Upper lobe of left lung (tissue), 6 donors: ENCODE results near the gene HDAC5. TPM values are rescaled to one million over a fixed set of nuclear protein-coding genes. Genes with fewer than 3 reads are reported as not detected.

ENCODE experiments used
- ATAC-seq, 2 donors: fragments of 200-7000 bp; cut with Tn5 transposase; one replicate each; pipeline ENCODE4 v1.9.1; 2022; ENCODE audit warnings: mild to moderate bottlenecking in 2 of 2, moderate library complexity in 2 of 2; ENCODE audit not compliant: low FRiP score in 2 of 2
- DNase-seq, 2 donors: peaks; one replicate each; pipeline ENCODE4 v3.0.0-alpha.2; 2019 to 2020
- H3K27ac ChIP-seq, 4 donors: fragments of 200-600 bp; sonication (generic); one replicate each; pipeline ENCODE4 v1.5.1; 2016 to 2019
- H3K27me3 ChIP-seq, 4 donors: fragments of 200-600 bp; sonication (generic); one replicate each; pipeline ENCODE4 v1.5.1; 2017 to 2019
- H3K36me3 ChIP-seq, 4 donors: fragments of 200-600 bp; sonication (generic); one replicate each; pipeline ENCODE4 v1.5.1; 2016 to 2019
- H3K4me1 ChIP-seq, 4 donors: fragments of 200-600 bp; sonication (generic); one replicate each; pipeline ENCODE4 v1.5.1; 2018 to 2019
- H3K4me3 ChIP-seq, 4 donors: fragments of 200-600 bp; sonication (generic); one replicate each; pipeline ENCODE4 v1.5.1; 2017 to 2019; ENCODE audit warnings: mild to moderate bottlenecking in 2 of 4, moderate library complexity in 1 of 4
- H3K9me3 ChIP-seq, 4 donors: fragments of 200-600 bp; sonication (generic); one replicate each; pipeline ENCODE4 v1.5.1; 2018 to 2019
- CTCF ChIP-seq, 6 experiments: fragments of 450-650 bp in 4 of 6; fragments of 200-600 bp in 2 of 6; sonication (generic) in 2 of 6; IDR thresholded peaks; one replicate each; pipeline ENCODE4 v1.5.1; 2016 to 2019; ENCODE audit warnings: antibody characterized with exemption in 6 of 6
- EP300 ChIP-seq, 4 donors: sonication (generic); formaldehyde crosslinking; IDR thresholded peaks; one replicate each; pipeline ENCODE4 v1.5.1; 2017; ENCODE audit warnings: antibody characterized with exemption in 4 of 4, control low read depth in 2 of 4
- POLR2A ChIP-seq, 4 donors: fragments of 450-650 bp; IDR thresholded peaks; one replicate each; pipeline ENCODE4 v1.5.1; 2016 to 2017; ENCODE audit warnings: antibody characterized with exemption in 4 of 4, mild to moderate bottlenecking in 2 of 4
- POLR2AphosphoS5 ChIP-seq, 2 donors: sonication (generic); formaldehyde crosslinking; IDR thresholded peaks; one replicate each; pipeline ENCODE4 v1.5.1; 2017; ENCODE audit warnings: antibody characterized with exemption in 2 of 2
- WGBS, 2 donors: methylation state at CpG; one replicate each; pipeline ENCODE4 v1.1.5; 2017 to 2018; 5-methylcytosine and 5-hydroxymethylcytosine counted together
- total RNA-seq, 6 donors: library from RNA; depleted of rRNA in 4 of 6; stranded (reverse); fragments of >200 nt in 4 of 6; gene quantifications; one replicate each; pipeline versions ENCODE4 v1.1.0 to v1.2.1, GENCODE V29; 2016 to 2021
- donor health status: DM: no; HTN: no; CAD: no; lungs with moderate emphysema.
- donor health status: DM: no; HTN: yes; CAD: no; lungs with severe emphysema.

HDAC5 gene
- total RNA-seq, 6 donors from 2014 or later = 59.9 to 138 (median 64.9) TPM

GRCh38 chr17:44110011-44110686 lies 13.3 kb downstream of the HDAC5 start:
- H3K9me3 ChIP-seq = no peaks in the 10 kb centered on the region
- no peak for TF ChIP-seq EP300 (IDR thresholded peaks at IDR 0.05)
- TF ChIP-seq POLR2A (IDR thresholded peaks at IDR 0.05) = no peak
- TF ChIP-seq CTCF (IDR thresholded peaks at IDR 0.05) = no peak
- peaks cover 0 to 11% (median 8%) of the 10 kb centered on the region in 4 donors for H3K36me3 ChIP-seq
- H3K4me1 ChIP-seq = peaks cover 54 to 69% (median 59%) of the 10 kb centered on the region in 4 donors
- peak overlapping the region in 3 of 4 donors; percentile 31 to 47 (median 41) for H3K4me3 ChIP-seq
- H3K27me3 ChIP-seq = no peaks in the 10 kb centered on the region
- WGBS, 2 donors = 61 to 94% methylated on average over 5 to 7 of the region's 10 CpGs
- H3K27ac ChIP-seq = peak overlapping the region; percentile 71 to 90 (median 82)
- ATAC-seq = no peak
- no peak for DNase-seq

DNA sequence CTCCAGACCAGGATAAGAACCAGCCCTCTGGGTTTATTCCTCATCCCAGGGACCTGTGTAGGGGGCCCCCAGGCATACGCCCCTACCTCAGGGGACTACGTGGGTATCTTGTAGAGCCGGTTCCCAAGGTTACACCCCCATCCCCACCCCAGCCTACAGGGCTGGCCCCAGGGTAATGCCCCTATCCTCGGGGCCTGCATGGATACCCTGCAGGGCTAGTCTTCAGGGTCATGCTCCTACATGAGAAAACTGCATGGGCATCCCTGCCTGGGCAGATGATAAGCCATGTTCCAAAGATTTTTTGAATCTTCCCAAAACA lies 14.2 kb downstream of the HDAC5 start:
- Histone ChIP-seq H3K36me3 (peaks cover 0 to 12% (median 6%) of the 10 kb centered on the region in 4 donors), H3K9me3 (no peaks in the 10 kb centered on the region), H3K4me3 (peak overlapping the region in 1 of 4 donors; percentile 41), H3K4me1 (peaks cover 54 to 69% (median 59%) of the 10 kb centered on the region in 4 donors), H3K27ac (peak overlapping the region; percentile 55 to 90 (median 82)), H3K27me3 (no peaks in the 10 kb centered on the region)
- no peak for ATAC-seq
- WGBS, 2 donors = 55 to 56% methylated on average over 4 of the region's 4 CpGs
- no peak for DNase-seq
- no peak for TF ChIP-seq CTCF (IDR thresholded peaks at IDR 0.05)
- TF ChIP-seq POLR2A (IDR thresholded peaks at IDR 0.05) = no peak

GRCh38 chr17:44108440-44109311 lies 14.8 kb downstream of the HDAC5 start:
- Histone ChIP-seq H3K4me3 (peak overlapping the region in 1 of 4 donors; percentile 41), H3K9me3 (no peaks in the 10 kb centered on the region), H3K27ac (peak overlapping the region; percentile 67 to 90 (median 82)), H3K36me3 (peaks cover 0 to 8% (median 4%) of the 10 kb centered on the region in 4 donors), H3K27me3 (no peaks in the 10 kb centered on the region), H3K4me1 (peaks cover 54 to 69% (median 59%) of the 10 kb centered on the region in 4 donors)
- DNase-seq = peak in 1 of 2 donors; percentile 53
- WGBS, 2 donors = 60 to 63% methylated on average over 16 of the region's 16 CpGs
- ATAC-seq = peak; percentile 71 to 75
- TF ChIP-seq EP300 (IDR thresholded peaks at IDR 0.05) (no peak), POLR2AphosphoS5 (IDR thresholded peaks at IDR 0.05) (peak; percentile 45 to 55), POLR2A (IDR thresholded peaks at IDR 0.05) (no peak)

DNA sequence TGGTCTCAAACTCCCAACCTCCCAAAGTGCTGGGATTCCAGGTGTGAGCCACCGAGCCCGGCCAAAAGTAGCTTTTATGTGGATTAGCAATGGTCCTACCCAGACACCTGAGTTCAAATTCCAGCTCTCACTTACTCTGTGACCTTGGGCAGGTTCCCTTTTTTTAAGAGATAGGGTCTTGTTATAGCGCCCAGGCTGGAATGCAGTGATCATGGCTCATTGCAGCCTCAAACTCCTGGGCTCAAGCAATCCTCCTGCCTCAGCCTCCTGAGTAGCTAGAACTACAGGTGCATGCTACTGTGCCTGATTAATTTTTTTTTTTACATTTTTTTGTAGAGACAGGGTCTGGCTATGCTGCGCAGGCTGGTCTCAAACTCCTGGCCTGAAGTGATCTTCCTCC lies 16.6 kb downstream of the HDAC5 start:
- DNase-seq (no peak), ATAC-seq (no peak)
- TF ChIP-seq POLR2AphosphoS5 (IDR thresholded peaks at IDR 0.05) (no peak), POLR2A (IDR thresholded peaks at IDR 0.05) (no peak), CTCF (IDR thresholded peaks at IDR 0.05) (no peak), EP300 (IDR thresholded peaks at IDR 0.05) (no peak)
- H3K9me3 ChIP-seq = no peaks in the 10 kb centered on the region
- no peaks in the 10 kb centered on the region for H3K27me3 ChIP-seq
- no peak overlapping the region for H3K4me3 ChIP-seq
- peaks cover 0 to 16% (median 7%) of the 10 kb centered on the region in 4 donors for H3K36me3 ChIP-seq
- peaks cover 46 to 53% (median 47%) of the 10 kb centered on the region in 4 donors for H3K4me1 ChIP-seq
- 92 to 98% methylated on average over 4 of the region's 4 CpGs for WGBS, 2 donors
- peak overlapping the region in 2 of 4 donors; percentile 69 to 89 for H3K27ac ChIP-seq

GRCh38 chr17:44105941-44106340 lies 17.5 kb downstream of the HDAC5 start:
- H3K4me3 ChIP-seq = no peak overlapping the region
- DNase-seq = no peak
- WGBS, 2 donors = 38% methylated on average over 3 of the region's 3 CpGs; no CpG with 5 or more reads in 1 of the 2 donors
- no peak for ATAC-seq
- H3K27ac ChIP-seq = peak overlapping the region in 2 of 4 donors; percentile 48 to 52
- no peak for TF ChIP-seq EP300 (IDR thresholded peaks at IDR 0.05)
- no peak for TF ChIP-seq POLR2AphosphoS5 (IDR thresholded peaks at IDR 0.05)
- no peak for TF ChIP-seq POLR2A (IDR thresholded peaks at IDR 0.05)
- peaks cover 37 to 45% (median 39%) of the 10 kb centered on the region in 4 donors for H3K4me1 ChIP-seq
- no peaks in the 10 kb centered on the region for H3K9me3 ChIP-seq
- H3K27me3 ChIP-seq = no peaks in the 10 kb centered on the region
- H3K36me3 ChIP-seq = peaks cover 0 to 16% (median 7%) of the 10 kb centered on the region in 4 donors
